Measurements from ENCODE around the gene NEURL2. TPM values are rescaled to one million over a fixed set of nuclear protein-coding genes. Genes with fewer than 3 reads are reported as not detected.

The NEURL2 gene
- total and polyA plus RNA-seq, 10 of the 15 experiments (the other 5 are each of a cell fraction or from before 2014, with no cell fraction given): 0.53 to 7.0 (median 2.7) TPM

DNA sequence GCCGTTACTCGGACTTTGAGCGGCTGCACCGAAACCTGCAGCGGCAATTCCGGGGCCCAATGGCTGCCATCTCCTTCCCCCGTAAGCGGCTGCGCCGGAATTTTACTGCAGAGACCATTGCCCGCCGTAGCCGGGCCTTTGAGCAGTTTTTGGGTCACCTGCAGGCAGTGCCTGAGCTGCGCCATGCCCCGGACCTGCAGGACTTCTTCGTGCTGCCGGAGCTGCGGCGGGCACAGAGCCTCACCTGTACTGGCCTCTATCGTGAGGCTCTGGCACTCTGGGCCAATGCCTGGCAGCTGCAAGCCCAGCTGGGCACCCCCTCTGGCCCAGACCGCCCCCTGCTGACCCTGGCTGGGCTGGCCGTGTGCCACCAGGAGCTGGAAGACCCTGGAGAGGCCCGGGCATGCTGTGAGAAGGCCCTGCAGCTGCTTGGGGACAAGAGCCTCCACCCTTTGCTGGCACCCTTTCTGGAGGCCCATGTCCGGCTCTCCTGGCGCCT lies 50.3 kb downstream of the NEURL2 start (continued):
- TF ChIP-seq POLR2AphosphoS2 (IDR thresholded peaks at IDR 0.05; ENCODE audit: low read depth, low read length) (no peak), SP1 (IDR thresholded peaks at IDR 0.05; ENCODE audit: low read depth, low read length) (no peak), ZZZ3 (IDR thresholded peaks at IDR 0.05; ENCODE audit: control insufficient read depth, insufficient read length, low read depth) (no peak), MTA3 (IDR thresholded peaks at IDR 0.05; ENCODE audit: borderline replicate concordance, low read length) (no peak)

Other genes starting within 250 kb of the NEURL2 start
Only the 7 nearest of the 21 such genes appear.
- 45.0 and 47.9 TPM in 2 replicates for gene ACOT8, start 33.8 kb downstream of the NEURL2 start, total RNA-seq (2014; rRNA removed)
- 15.2 and 16.5 TPM in 2 replicates for gene ACOT8, start 33.8 kb downstream of the NEURL2 start, total RNA-seq (2014; rRNA removed; fragmentation: Illumina TruSeq; extraction: Trizol)
- 24.9 and 27.3 TPM in 2 replicates for gene ACOT8, start 33.8 kb downstream of the NEURL2 start, total RNA-seq (2021)
- 22.9 and 39.3 TPM in 2 replicates for gene ACOT8, start 33.8 kb downstream of the NEURL2 start, polyA plus RNA-seq (2011; rRNA removed)
- 9.5 and 15.9 TPM in 2 replicates for gene ACOT8, start 33.8 kb downstream of the NEURL2 start, polyA plus RNA-seq (2014; fragmentation: Illumina TruSeq; extraction: Trizol)
- gene ACOT8, start 33.8 kb downstream of the NEURL2 start, polyA plus RNA-seq (2014; fragmentation: Nextera tagmentation; extraction: Ambion mirVana): 10 to 100 TPM in 1 of 2 experiments, 1 to 10 TPM in 1; 5.1 to 10.1 TPM
- 42.0 and 45.3 TPM in 2 replicates for gene ACOT8, start 33.8 kb downstream of the NEURL2 start, polyA plus RNA-seq (2014; rRNA removed)
- 10 to 100 TPM; 36.3 to 47.5 TPM for gene ACOT8, start 33.8 kb downstream of the NEURL2 start, polyA plus RNA-seq (2016; fragmentation: Nextera tagmentation; extraction: Ambion mirVana)
- 4.6 and 5.7 TPM in 2 replicates for gene ZSWIM3, start 33.6 kb downstream of the NEURL2 start, total RNA-seq (2014; rRNA removed)
- 4.3 and 4.9 TPM in 2 replicates for gene ZSWIM3, start 33.6 kb downstream of the NEURL2 start, total RNA-seq (2014; rRNA removed; fragmentation: Illumina TruSeq; extraction: Trizol)
- 4.1 and 4.5 TPM in 2 replicates for gene ZSWIM3, start 33.6 kb downstream of the NEURL2 start, total RNA-seq (2021)
- gene ZSWIM3, start 33.6 kb downstream of the NEURL2 start, polyA plus RNA-seq (2011; rRNA removed): 4.3 and 5.1 TPM in 2 replicates
- 3.2 and 4.7 TPM in 2 replicates for gene ZSWIM3, start 33.6 kb downstream of the NEURL2 start, polyA plus RNA-seq (2014; fragmentation: Illumina TruSeq; extraction: Trizol)
- gene ZSWIM3, start 33.6 kb downstream of the NEURL2 start, polyA plus RNA-seq (2014; fragmentation: Nextera tagmentation; extraction: Ambion mirVana): 1 to 10 TPM; 1.6 to 2.0 TPM
- 4.1 and 4.6 TPM in 2 replicates for gene ZSWIM3, start 33.6 kb downstream of the NEURL2 start, polyA plus RNA-seq (2014; rRNA removed)
- gene ZSWIM3, start 33.6 kb downstream of the NEURL2 start, polyA plus RNA-seq (2016; fragmentation: Nextera tagmentation; extraction: Ambion mirVana): 1 to 10 TPM; 3.5 to 3.6 TPM
- 14.2 and 16.0 TPM in 2 replicates for gene ZSWIM1, start 10.0 kb downstream of the NEURL2 start, total RNA-seq (2014; rRNA removed)
- 7.1 and 7.7 TPM in 2 replicates for gene ZSWIM1, start 10.0 kb downstream of the NEURL2 start, total RNA-seq (2014; rRNA removed; fragmentation: Illumina TruSeq; extraction: Trizol)
- gene ZSWIM1, start 10.0 kb downstream of the NEURL2 start, total RNA-seq (2021): 9.9 and 10.6 TPM in 2 replicates
- 4.2 and 7.7 TPM in 2 replicates for gene ZSWIM1, start 10.0 kb downstream of the NEURL2 start, polyA plus RNA-seq (2011; rRNA removed)
- 6.8 and 10.5 TPM in 2 replicates for gene ZSWIM1, start 10.0 kb downstream of the NEURL2 start, polyA plus RNA-seq (2014; fragmentation: Illumina TruSeq; extraction: Trizol)
- gene ZSWIM1, start 10.0 kb downstream of the NEURL2 start, polyA plus RNA-seq (2014; fragmentation: Nextera tagmentation; extraction: Ambion mirVana): 1 to 10 TPM; 2.4 to 2.5 TPM
- gene ZSWIM1, start 10.0 kb downstream of the NEURL2 start, polyA plus RNA-seq (2014; rRNA removed): 9.4 and 10.1 TPM in 2 replicates
- 1 to 10 TPM; 9.7 to 9.9 TPM for gene ZSWIM1, start 10.0 kb downstream of the NEURL2 start, polyA plus RNA-seq (2016; fragmentation: Nextera tagmentation; extraction: Ambion mirVana)
- 2.9 TPM in 2 replicates for gene SPATA25, start 3.6 kb downstream of the NEURL2 start, total RNA-seq (2014; rRNA removed)
- 1.3 and 1.5 TPM in 2 replicates for gene SPATA25, start 3.6 kb downstream of the NEURL2 start, total RNA-seq (2014; rRNA removed; fragmentation: Illumina TruSeq; extraction: Trizol)
- gene SPATA25, start 3.6 kb downstream of the NEURL2 start, total RNA-seq (2021): 1.0 and 2.4 TPM in 2 replicates
- 0.16 and 0.34 TPM in 2 replicates for gene SPATA25, start 3.6 kb downstream of the NEURL2 start, polyA plus RNA-seq (2011; rRNA removed)
- gene SPATA25, start 3.6 kb downstream of the NEURL2 start, polyA plus RNA-seq (2014; fragmentation: Illumina TruSeq; extraction: Trizol): 0.47 and 0.62 TPM in 2 replicates
- gene SPATA25, start 3.6 kb downstream of the NEURL2 start, polyA plus RNA-seq (2014; fragmentation: Nextera tagmentation; extraction: Ambion mirVana): not detected
- 2.4 and 3.4 TPM in 2 replicates for gene SPATA25, start 3.6 kb downstream of the NEURL2 start, polyA plus RNA-seq (2014; rRNA removed)
- gene SPATA25, start 3.6 kb downstream of the NEURL2 start, polyA plus RNA-seq (2016; fragmentation: Nextera tagmentation; extraction: Ambion mirVana): under 1 TPM in 1 of 2 experiments, not detected in 1; 0.28 TPM
- 21.6 and 29.1 TPM in 2 replicates for gene CTSA, start 127 bp upstream of the NEURL2 start, total RNA-seq (2014; rRNA removed)
- 19.5 and 21.7 TPM in 2 replicates for gene CTSA, start 127 bp upstream of the NEURL2 start, total RNA-seq (2014; rRNA removed; fragmentation: Illumina TruSeq; extraction: Trizol)
- gene CTSA, start 127 bp upstream of the NEURL2 start, total RNA-seq (2021): 41.5 and 42.1 TPM in 2 replicates
- gene CTSA, start 127 bp upstream of the NEURL2 start, polyA plus RNA-seq (2011; rRNA removed): 16.3 and 30.3 TPM in 2 replicates
- gene CTSA, start 127 bp upstream of the NEURL2 start, polyA plus RNA-seq (2014; fragmentation: Illumina TruSeq; extraction: Trizol): 37.9 and 47.1 TPM in 2 replicates
- gene CTSA, start 127 bp upstream of the NEURL2 start, polyA plus RNA-seq (2014; fragmentation: Nextera tagmentation; extraction: Ambion mirVana): 1 to 10 TPM; 7.1 to 8.6 TPM
- gene CTSA, start 127 bp upstream of the NEURL2 start, polyA plus RNA-seq (2014; rRNA removed): 42.2 and 44.1 TPM in 2 replicates
- 10 to 100 TPM; 61.0 to 67.0 TPM for gene CTSA, start 127 bp upstream of the NEURL2 start, polyA plus RNA-seq (2016; fragmentation: Nextera tagmentation; extraction: Ambion mirVana)
- gene PLTP, start 20.9 kb upstream of the NEURL2 start, total RNA-seq (2014; rRNA removed): 9.2 and 10.6 TPM in 2 replicates
- 4.0 and 4.1 TPM in 2 replicates for gene PLTP, start 20.9 kb upstream of the NEURL2 start, total RNA-seq (2014; rRNA removed; fragmentation: Illumina TruSeq; extraction: Trizol)
- gene PLTP, start 20.9 kb upstream of the NEURL2 start, total RNA-seq (2021): 9.7 and 10.8 TPM in 2 replicates
- 3.1 and 4.9 TPM in 2 replicates for gene PLTP, start 20.9 kb upstream of the NEURL2 start, polyA plus RNA-seq (2011; rRNA removed)
- 2.6 and 6.1 TPM in 2 replicates for gene PLTP, start 20.9 kb upstream of the NEURL2 start, polyA plus RNA-seq (2014; fragmentation: Illumina TruSeq; extraction: Trizol)
- gene PLTP, start 20.9 kb upstream of the NEURL2 start, polyA plus RNA-seq (2014; fragmentation: Nextera tagmentation; extraction: Ambion mirVana): 1 to 10 TPM; 1.6 TPM
- gene PLTP, start 20.9 kb upstream of the NEURL2 start, polyA plus RNA-seq (2014; rRNA removed): 9.1 and 9.9 TPM in 2 replicates
- gene PLTP, start 20.9 kb upstream of the NEURL2 start, polyA plus RNA-seq (2016; fragmentation: Nextera tagmentation; extraction: Ambion mirVana): 10 to 100 TPM; 12.4 to 17.0 TPM
- 13.8 and 14.3 TPM in 2 replicates for gene PCIF1, start 43.5 kb upstream of the NEURL2 start, total RNA-seq (2014; rRNA removed)
- gene PCIF1, start 43.5 kb upstream of the NEURL2 start, total RNA-seq (2014; rRNA removed; fragmentation: Illumina TruSeq; extraction: Trizol): 7.7 and 9.9 TPM in 2 replicates
- 29.2 and 29.9 TPM in 2 replicates for gene PCIF1, start 43.5 kb upstream of the NEURL2 start, total RNA-seq (2021)
- gene PCIF1, start 43.5 kb upstream of the NEURL2 start, polyA plus RNA-seq (2011; rRNA removed): 9.6 and 13.3 TPM in 2 replicates
- gene PCIF1, start 43.5 kb upstream of the NEURL2 start, polyA plus RNA-seq (2014; fragmentation: Illumina TruSeq; extraction: Trizol): 13.4 and 23.4 TPM in 2 replicates
- 10 to 100 TPM in 1 of 2 experiments, 1 to 10 TPM in 1; 8.4 to 10.1 TPM for gene PCIF1, start 43.5 kb upstream of the NEURL2 start, polyA plus RNA-seq (2014; fragmentation: Nextera tagmentation; extraction: Ambion mirVana)
- gene PCIF1, start 43.5 kb upstream of the NEURL2 start, polyA plus RNA-seq (2014; rRNA removed): 21.4 and 22.5 TPM in 2 replicates
- 10 to 100 TPM; 32.7 to 32.9 TPM for gene PCIF1, start 43.5 kb upstream of the NEURL2 start, polyA plus RNA-seq (2016; fragmentation: Nextera tagmentation; extraction: Ambion mirVana)